B cell (primary cell): ENCODE data around the gene PPP1R14C. TPM values are rescaled to one million over a fixed set of nuclear protein-coding genes. Genes with fewer than 3 reads are reported as not detected.

Experiments used
- ATAC-seq: fragments of 200-7000 bp; cut with Tn5 transposase; one replicate; pipeline ENCODE4 v1.10.0; 2021; ENCODE audit warnings: low read depth, mild to moderate bottlenecking, moderate number of reproducible peaks, moderate library complexity
- CTCF ChIA-PET: fragments of 350-600 bp; sonication (Branson Sonifier 250); formaldehyde crosslinking; loops from one replicate; lab custom pipeline; 2021; ENCODE audit warnings: antibody characterized with exemption, inconsistent platforms; lab: Charles Lee
- POLR2A ChIA-PET: fragments of 350-600 bp; sonication (Branson Sonifier 250); formaldehyde crosslinking; loops from one replicate; lab custom pipeline; 2021; ENCODE audit warnings: antibody characterized with exemption; lab: Charles Lee
- DNase-seq: peaks from one replicate; pipeline ENCODE4 v3.0.0; 2013
- H2AFZ ChIP-seq: 2 replicates; pipeline ENCODE4 v1.6.1; 2012; ENCODE audit warnings: mild to moderate bottlenecking, low read depth, low read length; ENCODE audit not compliant: insufficient read depth, poor library complexity, severe bottlenecking
- H3K27ac ChIP-seq, 2 donors: 1 replicate in 1 of 2; 2 replicates in 1 of 2; pipeline ENCODE4 v1.5.1; 2012 to 2013; ENCODE audit warnings: low read length in 2 of 2, mild to moderate bottlenecking in 2 of 2, moderate library complexity in 1 of 2
- H3K27me3 ChIP-seq, 4 experiments: fragments of 200-600 bp in 1 of 4; sonication (generic) in 1 of 4; replicated peaks in 1 of 4; 1 replicate in 2 of 4; 2 replicates in 2 of 4; pipeline versions ENCODE4 v1.6.1 to v1.7.0; 2013 to 2016; ENCODE audit warnings: low read length in 3 of 4, mild to moderate bottlenecking in 2 of 4, mixed read lengths in 1 of 4, moderate library complexity in 1 of 4; ENCODE audit not compliant: insufficient read depth in 4 of 4, control insufficient read depth in 3 of 4; ENCODE audit errors: control extremely low read depth in 1 of 4
- H3K36me3 ChIP-seq, 2 experiments: replicated peaks in 1 of 2; 1 replicate in 1 of 2; 2 replicates in 1 of 2; pipeline versions ENCODE4 v1.6.1 to v1.7.1; 2013; ENCODE audit warnings: low read length in 1 of 2; ENCODE audit not compliant: insufficient read depth in 2 of 2, control insufficient read depth in 1 of 2; ENCODE audit errors: control extremely low read depth in 1 of 2, extremely low read depth in 1 of 2
- H3K4me1 ChIP-seq, 2 donors: fragments of 200-600 bp in 1 of 2; sonication (generic) in 1 of 2; 1 replicate in 1 of 2; 2 replicates in 1 of 2; pipeline versions ENCODE4 v1.5.1 to v1.6.1; 2013 to 2017; ENCODE audit warnings: low read length in 2 of 2; ENCODE audit not compliant: control insufficient read depth in 2 of 2, insufficient read depth in 2 of 2
- H3K4me2 ChIP-seq: replicated peaks from 2 replicates; pipeline ENCODE3; 2012; ENCODE audit warnings: mild to moderate bottlenecking, low read depth, low read length; ENCODE audit not compliant: poor library complexity, severe bottlenecking
- H3K4me3 ChIP-seq, 5 experiments: fragments of 200-600 bp in 1 of 5; sonication (generic) in 1 of 5; 1 replicate in 3 of 5; 2 replicates in 2 of 5; pipeline versions ENCODE4 v1.5.1 to v1.7.0; 2011 to 2016; ENCODE audit warnings: low read length in 4 of 5, mild to moderate bottlenecking in 4 of 5, low read depth in 2 of 5, control low read depth in 1 of 5, moderate library complexity in 1 of 5; ENCODE audit not compliant: insufficient read depth in 1 of 5; ENCODE audit errors: control extremely low read depth in 1 of 5, extremely low read depth in 1 of 5
- H3K79me2 ChIP-seq: fragments of 200-600 bp; sonication (generic); one replicate; pipeline ENCODE4 v1.6.0; 2016; ENCODE audit warnings: low read length; ENCODE audit not compliant: control insufficient read depth, insufficient read depth
- H3K9ac ChIP-seq: fragments of 200-600 bp; sonication (generic); 2 replicates; pipeline ENCODE4 v1.6.1; 2017; ENCODE audit warnings: mild to moderate bottlenecking, low read length, moderate library complexity
- H3K9me3 ChIP-seq, 3 donors: one replicate each; pipeline versions ENCODE4 v1.6.1 to v1.7.1; 2013; ENCODE audit warnings: low read length in 2 of 3; ENCODE audit not compliant: control insufficient read depth in 2 of 3, insufficient read depth in 1 of 3; ENCODE audit errors: control extremely low read depth in 1 of 3
- H4K20me1 ChIP-seq: 2 replicates; pipeline ENCODE4 v1.6.0; 2012; ENCODE audit warnings: mild to moderate bottlenecking, low read length; ENCODE audit not compliant: insufficient read depth, control insufficient read depth, poor library complexity, severe bottlenecking
- H3K27ac Mint-ChIP-seq: one replicate; pipeline ENCODE4 v1.8.0; 2021; ENCODE audit warnings: mixed read lengths
- H3K27me3 Mint-ChIP-seq: one replicate; pipeline ENCODE4 v1.8.0; 2021; ENCODE audit warnings: mixed read lengths
- H3K4me1 Mint-ChIP-seq: one replicate; pipeline ENCODE4 v1.8.0; 2021; ENCODE audit warnings: mixed read lengths
- H3K4me3 Mint-ChIP-seq: one replicate; pipeline ENCODE4 v1.8.0; 2021; ENCODE audit warnings: mixed read lengths
- H3K9me3 Mint-ChIP-seq: one replicate; pipeline ENCODE4 v1.8.0; 2022; ENCODE audit warnings: mixed read lengths; ENCODE audit not compliant: insufficient read depth
- CTCF ChIP-seq: fragments of 200-600 bp; IDR thresholded peaks from one replicate; pipeline ENCODE4 v1.8.0; 2022; ENCODE audit warnings: antibody characterized with exemption, mild to moderate bottlenecking
- EZH2 ChIP-seq: IDR thresholded peaks from 2 replicates; pipeline ENCODE4 v1.6.1; 2012; ENCODE audit warnings: borderline replicate concordance, low read depth, mild to moderate bottlenecking, moderate library complexity, low read length; ENCODE audit not compliant: insufficient read depth, poor library complexity, severe bottlenecking
- WGBS: methylation state at CpG from one replicate; pipeline ENCODE4 v1.1.5; 2013; ENCODE audit warnings: missing lambda C conversion rate; ENCODE audit not compliant: insufficient coverage; 5-methylcytosine and 5-hydroxymethylcytosine counted together
- intact Hi-C: fragments of 100-400 bp; cut with micrococcal nuclease; formaldehyde crosslinking; loops from one replicate; pipeline ENCODE4 v1.10.0; 2022
- polyA minus RNA-seq: library from RNA; depleted of rRNA, polyadenylated mRNA; stranded (reverse); fragments of >200 nt; gene quantifications from 2 replicates; pipeline ENCODE4 v1.2.3, GENCODE V29; 2012
- polyA plus RNA-seq: library from polyadenylated mRNA; depleted of rRNA; stranded (reverse); fragments of >200 nt; gene quantifications from 2 replicates; pipeline ENCODE4 v1.2.3, GENCODE V29; 2012
- total RNA-seq, 2 donors: library from RNA; stranded (reverse); fragments of 120-200 nt in 1 of 2; gene quantifications; 1 replicate in 1 of 2; 2 replicates in 1 of 2; pipeline versions ENCODE4 v1.2.3 to v1.2.4, GENCODE V29; 2013 to 2022

PPP1R14C gene
- total RNA-seq (not detected in 2 replicates), polyA plus RNA-seq (not detected in 2 replicates), polyA minus RNA-seq (0.14 TPM in 1 of 2 replicates, not detected in the other)
- 0.61 TPM for total RNA-seq (2013)

GRCh38 chr6:150142670-150143515 is at the start of gene PPP1R14C:
PPP1R14C (plus strand) TSS chr6:150143044; CDS start chr6:150143193, 149 bp downstream.
- Histone ChIP-seq H3K27ac (no peak within 1 kb of the TSS), H3K79me2 (no peaks in the 10 kb centered on the region), H3K27me3 (peaks cover 1 to 47% (median 38%) of the 10 kb centered on the region in 4 experiments), H3K36me3 (no peaks in the 10 kb centered on the region), H2AFZ (peak within 1 kb of the TSS; percentile 45), H3K9ac (peak within 1 kb of the TSS; percentile 43), H3K9me3 (peaks cover 0 to 7% (median 7%) of the 10 kb centered on the region in 3 donors), H3K4me3 (peak within 1 kb of the TSS in 4 of 5 experiments; percentile 11 to 43 (median 36)), H3K4me2 (peak within 1 kb of the TSS; percentile 76), H3K4me1 (peaks cover 25 to 35% of the 10 kb centered on the region in 2 donors), H4K20me1 (no peaks in the 10 kb centered on the region)
- CTCF ChIA-PET: interaction anchor here (0.6 kb wide), 1 partner anchor 92 kb away, joined by 3 read pairs; no protein-coding TSS in a partner anchor
- H3K27ac Mint-ChIP-seq: no peak within 1 kb of the TSS
- DNase-seq: peak; percentile 39
- ATAC-seq: peak; percentile 58
- under 1% methylated on average over 103 of the region's 103 CpGs for WGBS
- POLR2A ChIA-PET: no interaction called here
- intact Hi-C loops: no loop called here
- TF ChIP-seq CTCF: no peak
- peak; percentile 57 for TF ChIP-seq EZH2
- peaks cover 27% of the 10 kb centered on the region for H3K4me1 Mint-ChIP-seq
- H3K27me3 Mint-ChIP-seq: peaks cover 67% of the 10 kb centered on the region
- H3K4me3 Mint-ChIP-seq: peak within 1 kb of the TSS; percentile 83
- peaks cover 3% of the 10 kb centered on the region for H3K9me3 Mint-ChIP-seq

GRCh38 chr6:150093397-150093796 is 49.4 kb upstream of the PPP1R14C start:
- 75% methylated on average over 4 of the region's 6 CpGs for WGBS
- Histone ChIP-seq H3K27ac (no peak overlapping the region), H3K4me3 (no peak overlapping the region), H3K9me3 (no peaks in the 10 kb centered on the region), H3K4me2 (no peak overlapping the region), H3K9ac (no peak overlapping the region), H3K36me3 (no peaks in the 10 kb centered on the region), H2AFZ (no peak overlapping the region), H4K20me1 (no peaks in the 10 kb centered on the region), H3K27me3 (peaks cover 0 to 11% (median 0%) of the 10 kb centered on the region in 4 experiments), H3K4me1 (no peaks in the 10 kb centered on the region), H3K79me2 (no peaks in the 10 kb centered on the region)
- H3K27ac Mint-ChIP-seq: no peak overlapping the region
- DNase-seq (no peak), ATAC-seq (no peak)
- no peak for TF ChIP-seq EZH2
- no peak for TF ChIP-seq CTCF
- H3K4me3 Mint-ChIP-seq: no peak overlapping the region
- POLR2A ChIA-PET: no interaction called here
- peaks cover 4% of the 10 kb centered on the region for H3K4me1 Mint-ChIP-seq
- CTCF ChIA-PET: no interaction called here
- H3K9me3 Mint-ChIP-seq: no peaks in the 10 kb centered on the region
- intact Hi-C loops: no loop called here
- peaks cover 24% of the 10 kb centered on the region for H3K27me3 Mint-ChIP-seq
